ENCODE results near the gene DNAJC19.

The DNAJC19 gene

DNA sequence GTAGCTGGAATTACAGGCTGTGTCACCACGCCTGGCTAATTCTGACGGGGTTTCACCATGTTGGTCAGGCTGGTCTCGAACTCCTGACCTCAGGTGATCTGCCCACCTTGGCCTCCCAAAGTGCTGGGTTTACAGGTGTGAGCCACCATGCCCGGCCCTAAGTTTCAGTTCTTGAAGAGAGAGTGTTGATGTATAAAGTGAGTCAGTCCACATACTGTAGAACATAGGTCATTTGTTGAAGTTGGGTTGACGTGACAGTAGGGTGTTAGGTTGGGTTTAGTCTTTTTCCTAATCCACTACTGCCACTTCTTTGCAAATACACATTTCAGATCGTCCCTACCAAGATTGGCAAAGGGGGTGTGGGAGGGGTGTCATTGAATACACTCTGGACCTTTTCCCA is 15.2 kb downstream of the DNAJC19 start:
- Histone ChIP-seq H3K36me3 (ENCODE audit: low read length) (peaks cover 63% of the 10 kb centered on the region), H3K9me3 (ENCODE audit: insufficient read depth, low read length) (no peaks in the 10 kb centered on the region), H3F3A (ENCODE audit: insufficient read depth) (peaks cover 22% of the 10 kb centered on the region; the same call in 1 of the 2 replicates), H3K9me2 (replicated peaks; ENCODE audit: insufficient read depth, low read length) (no peaks in the 10 kb centered on the region), H3K9ac (ENCODE audit: low read length) (no peak overlapping the region), H3K79me2 (ENCODE audit: insufficient read depth, low read length) (no peaks in the 10 kb centered on the region), H3K27ac (ENCODE audit: low read depth, low read length) (no peak overlapping the region), H2AFZ (ENCODE audit: low read depth, low read length, severe bottlenecking) (no peak overlapping the region), H3K4me2 (ENCODE audit: low read depth, low read length, poor library complexity, severe bottlenecking) (no peak overlapping the region), H4K20me1 (ENCODE audit: low read depth, low read length) (no peaks in the 10 kb centered on the region), H3K27me3 (ENCODE audit: low read length) (no peaks in the 10 kb centered on the region), H3K4me3 (ENCODE audit: insufficient read depth, low read length, poor library complexity, severe bottlenecking) (no peak overlapping the region)
- TF ChIP-seq CTCF (IDR thresholded peaks at IDR 0.05; ENCODE audit: insufficient read depth, low read length, poor library complexity, severe bottlenecking) (no peak), EZH2phosphoT487 (conservative IDR thresholded peaks at IDR 0.05; ENCODE audit: low read length) (no peak)

GRCh38 chr3:180973543-180973942 is 16.0 kb downstream of the DNAJC19 start:
- no peaks in the 10 kb centered on the region for H4K20me1 ChIP-seq (ENCODE audit: low read depth, low read length)
- no peaks in the 10 kb centered on the region for H3K79me2 ChIP-seq (ENCODE audit: insufficient read depth, low read length)
- no peak for TF ChIP-seq CTCF (IDR thresholded peaks at IDR 0.05; ENCODE audit: insufficient read depth, low read length, poor library complexity, severe bottlenecking)
- TF ChIP-seq EZH2phosphoT487 (conservative IDR thresholded peaks at IDR 0.05; ENCODE audit: low read length), result no peak
- no peak overlapping the region for H3K4me3 ChIP-seq (ENCODE audit: insufficient read depth, low read length, poor library complexity, severe bottlenecking)
- H3K4me2 ChIP-seq (ENCODE audit: low read depth, low read length, poor library complexity, severe bottlenecking), result no peak overlapping the region
- H3K9ac ChIP-seq (ENCODE audit: low read length), result no peak overlapping the region
- peaks cover 70% of the 10 kb centered on the region for H3K36me3 ChIP-seq (ENCODE audit: low read length)
- H3K9me2 ChIP-seq (replicated peaks; ENCODE audit: insufficient read depth, low read length), result no peaks in the 10 kb centered on the region
- no peaks in the 10 kb centered on the region for H3K27me3 ChIP-seq (ENCODE audit: low read length)
- no peak overlapping the region for H3K27ac ChIP-seq (ENCODE audit: low read depth, low read length)
- H3F3A ChIP-seq (ENCODE audit: insufficient read depth), result peaks cover 19% of the 10 kb centered on the region; the same call in 1 of the 2 replicates
- H2AFZ ChIP-seq (ENCODE audit: low read depth, low read length, severe bottlenecking), result no peak overlapping the region
- H3K9me3 ChIP-seq (ENCODE audit: insufficient read depth, low read length), result no peaks in the 10 kb centered on the region

DNA sequence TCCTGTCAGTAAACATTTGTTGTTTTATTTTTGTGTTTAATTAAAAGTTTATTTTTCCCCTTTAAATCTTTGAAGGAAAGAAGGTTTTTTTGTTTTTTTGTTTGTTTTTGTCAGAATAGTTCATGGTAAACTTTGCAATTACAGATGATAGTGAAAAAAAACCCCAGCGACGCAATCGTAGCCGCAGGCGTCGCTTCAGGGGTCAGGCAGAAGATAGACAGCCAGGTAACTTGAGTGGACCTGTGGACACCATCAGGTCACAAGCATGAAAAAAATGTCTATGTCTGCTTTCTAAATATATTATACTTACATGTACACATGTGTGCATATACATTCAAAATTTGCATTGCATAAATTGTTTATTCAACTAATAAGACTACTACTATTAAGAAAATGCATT is 18.6 kb downstream of the DNAJC19 start:
- no peak overlapping the region for H2AFZ ChIP-seq (ENCODE audit: low read depth, low read length, severe bottlenecking)
- H3K4me2 ChIP-seq (ENCODE audit: low read depth, low read length, poor library complexity, severe bottlenecking), result no peak overlapping the region
- H3K79me2 ChIP-seq (ENCODE audit: insufficient read depth, low read length), result no peaks in the 10 kb centered on the region
- H3K27me3 ChIP-seq (ENCODE audit: low read length), result no peaks in the 10 kb centered on the region
- H3K9me3 ChIP-seq (ENCODE audit: insufficient read depth, low read length), result no peaks in the 10 kb centered on the region
- H4K20me1 ChIP-seq (ENCODE audit: low read depth, low read length), result no peaks in the 10 kb centered on the region
- no peaks in the 10 kb centered on the region for H3K9me2 ChIP-seq (replicated peaks; ENCODE audit: insufficient read depth, low read length)
- peaks cover 6% of the 10 kb centered on the region; the same call in 1 of the 2 replicates for H3F3A ChIP-seq (ENCODE audit: insufficient read depth)
- H3K27ac ChIP-seq (ENCODE audit: low read depth, low read length), result no peak overlapping the region
- TF ChIP-seq CTCF (IDR thresholded peaks at IDR 0.05; ENCODE audit: insufficient read depth, low read length, poor library complexity, severe bottlenecking), result no peak
- no peak for TF ChIP-seq EZH2phosphoT487 (conservative IDR thresholded peaks at IDR 0.05; ENCODE audit: low read length)
- H3K4me3 ChIP-seq (ENCODE audit: insufficient read depth, low read length, poor library complexity, severe bottlenecking), result no peak overlapping the region
- no peak overlapping the region for H3K9ac ChIP-seq (ENCODE audit: low read length)
- peaks cover 74% of the 10 kb centered on the region for H3K36me3 ChIP-seq (ENCODE audit: low read length)

Data from SU-DHL-6 (cell line).